Panc1 (cell line): ENCODE results near the gene ITGA8. TPM values are rescaled to one million over a fixed set of nuclear protein-coding genes. Genes with fewer than 3 reads are reported as not detected.

ENCODE experiments used
- ATAC-seq: fragments of 200-7000 bp; cut with Tn5 transposase; 2 replicates; pipeline ENCODE4 v1.9.1; 2020; ENCODE audit warnings: mild to moderate bottlenecking, moderate library complexity
- BruUV-seq: library from RNA; stranded (reverse); fragments of 400-500 nt; replicated peaks from 2 replicates; lab custom pipeline; 2021; lab: Mats Ljungman, UMichigan
- CTCF ChIA-PET: fragments of 300-600 bp; sonication (Branson Sonifier 250); formaldehyde crosslinking; loops from one replicate; lab custom pipeline; 2022; ENCODE audit warnings: antibody characterized with exemption; lab: Charles Lee
- POLR2A ChIA-PET: fragments of 300-600 bp; sonication (Branson Sonifier 250); formaldehyde crosslinking; loops from one replicate; lab custom pipeline; 2022; ENCODE audit warnings: antibody characterized with exemption; lab: Charles Lee
- DNase-seq: peaks from one replicate; pipeline ENCODE4 v3.0.0-alpha.2; 2010; ENCODE audit warnings: low read depth, low spot score
- H3K27ac ChIP-seq: 2 replicates; pipeline ENCODE4 v1.5.1; 2011; ENCODE audit warnings: mild to moderate bottlenecking, low read length, inconsistent platforms
- H3K27me3 ChIP-seq: fragments of 200-500 bp; sonication (Bioruptor generic); 2 replicates; pipeline ENCODE4 v1.6.0; 2014; ENCODE audit warnings: low read length, inconsistent platforms; ENCODE audit not compliant: control insufficient read depth, insufficient read depth
- H3K36me3 ChIP-seq: fragments of 200-500 bp; sonication (Bioruptor generic); 2 replicates; pipeline ENCODE4 v1.5.1; 2014; ENCODE audit warnings: inconsistent platforms, mild to moderate bottlenecking, low read length, moderate library complexity; ENCODE audit not compliant: control insufficient read depth, insufficient read depth
- H3K4me1 ChIP-seq: 2 replicates; pipeline ENCODE4 v1.5.1; 2011; ENCODE audit warnings: inconsistent platforms, mild to moderate bottlenecking, low read length, moderate library complexity; ENCODE audit not compliant: control insufficient read depth, insufficient read depth
- H3K4me3 ChIP-seq, 2 experiments: 2 replicates each; pipeline ENCODE4 v1.5.1; 2011 to 2012; ENCODE audit warnings: low read depth in 2 of 2, low read length in 2 of 2, mild to moderate bottlenecking in 2 of 2, inconsistent platforms in 1 of 2, moderate library complexity in 1 of 2
- H3K9me3 ChIP-seq: fragments of 200-500 bp; sonication (Bioruptor generic); 2 replicates; pipeline ENCODE4 v1.5.1; 2014; ENCODE audit warnings: low read depth, mild to moderate bottlenecking, inconsistent platforms, low read length, moderate library complexity; ENCODE audit not compliant: control insufficient read depth, insufficient read depth
- CTCF ChIP-seq: fragments of 450-650 bp; IDR thresholded peaks from 2 replicates; pipeline ENCODE4 v1.5.1; 2017; ENCODE audit warnings: mild to moderate bottlenecking
- POLR2AphosphoS5 ChIP-seq: IDR thresholded peaks from 2 replicates; pipeline ENCODE4 v1.6.1; 2012; ENCODE audit warnings: mild to moderate bottlenecking, low read depth, low read length, moderate library complexity
- REST ChIP-seq, 2 experiments: IDR thresholded peaks; 2 replicates each; pipeline ENCODE4 v1.6.1; 2011 to 2012; ENCODE audit warnings: low read depth in 2 of 2, control low read depth in 1 of 2, low read length in 1 of 2, mild to moderate bottlenecking in 1 of 2, moderate library complexity in 1 of 2; ENCODE audit not compliant: insufficient read depth in 1 of 2
- SIN3A ChIP-seq: IDR thresholded peaks from 2 replicates; pipeline ENCODE4 v1.6.1; 2012; ENCODE audit warnings: low read depth, mild to moderate bottlenecking, low read length, moderate library complexity, borderline replicate concordance; ENCODE audit not compliant: insufficient read depth
- TCF7L2 ChIP-seq: IDR thresholded peaks from 2 replicates; pipeline ENCODE4 v1.6.1; 2011; ENCODE audit warnings: mild to moderate bottlenecking, low read depth, low read length, inconsistent platforms
- in situ Hi-C: cut with HindIII; loops from 2 replicates; pipeline ENCODE4 v1.10.0; 2016; ENCODE audit warnings: low sequenced_read_pairs, low pct_unique_long_range_greater_than_20kb
- intact Hi-C: fragments of 100-400 bp; cut with micrococcal nuclease; formaldehyde crosslinking; loops from one replicate; pipeline ENCODE4 v1.10.0; 2022; ENCODE audit not compliant: unreplicated experiment
- total RNA-seq: library from RNA; stranded (reverse); gene quantifications from one replicate; pipeline ENCODE4 v1.2.1, GENCODE V29; 2021; ENCODE audit not compliant: unreplicated experiment

The ITGA8 gene
- total RNA-seq, 1 experiment from 2014 or later: 0.18 TPM

- H3K27me3 ChIP-seq: no peaks in the 10 kb centered on the region; the same call in 1 of the 2 replicates
- no peaks in the 10 kb centered on the region for H3K4me1 ChIP-seq
- no TSS peak for BruUV-seq
- DNase-seq: no peak
- in situ Hi-C loops (no loop called here), intact Hi-C loops (no loop called here)
- TF ChIP-seq POLR2AphosphoS5 (no peak), CTCF (no peak), TCF7L2 (no peak), SIN3A (no peak), REST (IDR thresholded peaks at IDR 0.05; ENCODE audit: insufficient read depth in 1 of 2, low read depth in 2 of 2, low read length in 1 of 2) (no peak)
- no peak overlapping the region for H3K27ac ChIP-seq
- ATAC-seq: no peak
- no peaks in the 10 kb centered on the region for H3K36me3 ChIP-seq
- CTCF ChIA-PET: no interaction called here
- no peak overlapping the region for H3K4me3 ChIP-seq
- H3K9me3 ChIP-seq: no peaks in the 10 kb centered on the region; the same call in 1 of the 2 replicates
- POLR2A ChIA-PET: no interaction called here
These were observed 16.0 kb upstream of the ITGA8 start for GRCh38 chr10:15735763-15736162.

GRCh38 chr10:15730341-15730740 is 10.6 kb upstream of the ITGA8 start:
- Histone ChIP-seq H3K36me3 (no peaks in the 10 kb centered on the region), H3K4me3 (no peak overlapping the region), H3K27ac (no peak overlapping the region), H3K9me3 (no peaks in the 10 kb centered on the region; the same call in 1 of the 2 replicates), H3K27me3 (no peaks in the 10 kb centered on the region), H3K4me1 (no peaks in the 10 kb centered on the region)
- CTCF ChIA-PET: interaction anchor here (0.5 kb wide), 1 partner anchor 173 kb away, joined by 3 read pairs; no protein-coding TSS in a partner anchor
- ATAC-seq: no peak
- intact Hi-C loops (no loop called here), in situ Hi-C loops (no loop called here)
- POLR2A ChIA-PET: no interaction called here
- TF ChIP-seq CTCF (no peak), POLR2AphosphoS5 (no peak), SIN3A (no peak), REST (IDR thresholded peaks at IDR 0.05; ENCODE audit: insufficient read depth in 1 of 2, low read depth in 2 of 2, low read length in 1 of 2) (no peak), TCF7L2 (no peak)
- DNase-seq: no peak
- BruUV-seq: no TSS peak
